Endodermal cell (in vitro differentiated cells): ENCODE measurements around the gene ASB1. TPM values are rescaled to one million over a fixed set of nuclear protein-coding genes. Genes with fewer than 3 reads are reported as not detected.

Source experiments
- DNase-seq: peaks from one replicate; pipeline ENCODE4 v3.0.0-alpha.2; 2017
- H3K27ac ChIP-seq: 2 replicates; pipeline ENCODE4 v1.5.1; 2013; ENCODE audit warnings: mild to moderate bottlenecking, low read depth, low read length, moderate library complexity
- H3K27me3 ChIP-seq: 2 replicates; pipeline ENCODE4 v1.6.1; 2013; ENCODE audit warnings: mild to moderate bottlenecking, low read length, moderate library complexity; ENCODE audit not compliant: insufficient read depth, control insufficient read depth, poor library complexity, severe bottlenecking
- H3K36me3 ChIP-seq: 2 replicates; pipeline ENCODE4 v1.7.0; 2013; ENCODE audit warnings: mild to moderate bottlenecking, low read length, moderate library complexity; ENCODE audit not compliant: control insufficient read depth, insufficient read depth
- H3K4me1 ChIP-seq: one replicate; pipeline ENCODE4 v1.7.0; 2013; ENCODE audit warnings: low read length; ENCODE audit not compliant: control insufficient read depth, insufficient read depth
- H3K4me3 ChIP-seq: 2 replicates; pipeline ENCODE4 v1.5.1; 2013; ENCODE audit warnings: mild to moderate bottlenecking, low read length, moderate library complexity
- H3K9ac ChIP-seq: 2 replicates; pipeline ENCODE4 v1.6.1; 2013; ENCODE audit warnings: mild to moderate bottlenecking, low read length, moderate library complexity; ENCODE audit not compliant: poor library complexity, severe bottlenecking; ENCODE audit errors: extremely low read depth
- H3K9me3 ChIP-seq: 2 replicates; pipeline ENCODE4 v1.6.1; 2013; ENCODE audit warnings: mild to moderate bottlenecking, low read length, moderate library complexity; ENCODE audit not compliant: control insufficient read depth
- H3K27ac Mint-ChIP-seq: 2 replicates; pipeline ENCODE4 v1.8.0; 2020; ENCODE audit warnings: mixed read lengths
- H3K27me3 Mint-ChIP-seq: 2 replicates; pipeline ENCODE4 v1.8.0; 2021; ENCODE audit warnings: mild to moderate bottlenecking, mixed read lengths; ENCODE audit not compliant: insufficient read depth
- H3K36me3 Mint-ChIP-seq: 2 replicates; pipeline ENCODE4 v1.8.0; 2020; ENCODE audit warnings: low read depth, mixed read lengths
- H3K4me1 Mint-ChIP-seq: 2 replicates; pipeline ENCODE4 v1.8.0; 2020; ENCODE audit warnings: mixed read lengths
- H3K4me3 Mint-ChIP-seq: 2 replicates; pipeline ENCODE4 v1.8.0; 2020; ENCODE audit warnings: mild to moderate bottlenecking, moderate library complexity, mixed read lengths
- H3K9me3 Mint-ChIP-seq: 2 replicates; pipeline ENCODE4 v1.8.0; 2020; ENCODE audit warnings: mild to moderate bottlenecking, mixed read lengths
- WGBS, 2 experiments: methylation state at CpG; one replicate each; pipeline versions ENCODE4 v1.1.5 to v1.1.7; 2013; ENCODE audit warnings: missing lambda C conversion rate in 2 of 2, mixed read lengths in 1 of 2; ENCODE audit not compliant: insufficient coverage in 1 of 2, insufficient read length in 1 of 2; 5-methylcytosine and 5-hydroxymethylcytosine counted together
- total RNA-seq, 2 donors: library from RNA; stranded (reverse); fragmentation: NEBNext Ultra II Directional in 1 of 2; extraction: Animal tissue kit (Norgen Biotek cat#: 25700) in 1 of 2; gene quantifications; 2 replicates in 1 of 2; 3 replicates in 1 of 2; pipeline ENCODE4 v1.2.1, GENCODE V29; 2021
- TF ChIP-seq, protein P1 (sequence below): fragments of 200-600 bp; sonication (generic); conservative IDR thresholded peaks from 2 replicates; pipeline ENCODE4 v1.5.0; 2021; ENCODE audit warnings: antibody characterized with exemption, mild to moderate bottlenecking

Gene ASB1
- total RNA-seq, 2 donors from 2014 or later: 39.0 to 39.6 TPM

DNA sequence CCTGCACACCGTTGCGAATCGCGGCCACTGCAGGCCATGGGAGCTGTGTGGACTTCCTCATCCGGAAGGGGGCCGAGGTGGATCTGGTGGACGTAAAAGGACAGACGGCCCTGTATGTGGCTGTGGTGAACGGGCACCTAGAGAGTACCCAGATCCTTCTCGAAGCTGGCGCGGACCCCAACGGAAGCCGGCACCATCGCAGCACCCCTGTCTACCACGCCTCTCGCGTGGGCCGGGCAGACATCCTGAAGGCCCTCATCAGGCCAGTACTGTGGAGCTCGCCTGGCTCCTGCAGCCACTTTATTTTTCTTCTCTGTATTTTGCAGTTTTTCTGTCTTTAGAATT, 9.0 kb downstream of the ASB1 start:
- peaks cover 62% of the 10 kb centered on the region for H3K36me3 Mint-ChIP-seq
- Histone ChIP-seq H3K27ac (no peak overlapping the region), H3K9ac (no peak overlapping the region)

DNA sequence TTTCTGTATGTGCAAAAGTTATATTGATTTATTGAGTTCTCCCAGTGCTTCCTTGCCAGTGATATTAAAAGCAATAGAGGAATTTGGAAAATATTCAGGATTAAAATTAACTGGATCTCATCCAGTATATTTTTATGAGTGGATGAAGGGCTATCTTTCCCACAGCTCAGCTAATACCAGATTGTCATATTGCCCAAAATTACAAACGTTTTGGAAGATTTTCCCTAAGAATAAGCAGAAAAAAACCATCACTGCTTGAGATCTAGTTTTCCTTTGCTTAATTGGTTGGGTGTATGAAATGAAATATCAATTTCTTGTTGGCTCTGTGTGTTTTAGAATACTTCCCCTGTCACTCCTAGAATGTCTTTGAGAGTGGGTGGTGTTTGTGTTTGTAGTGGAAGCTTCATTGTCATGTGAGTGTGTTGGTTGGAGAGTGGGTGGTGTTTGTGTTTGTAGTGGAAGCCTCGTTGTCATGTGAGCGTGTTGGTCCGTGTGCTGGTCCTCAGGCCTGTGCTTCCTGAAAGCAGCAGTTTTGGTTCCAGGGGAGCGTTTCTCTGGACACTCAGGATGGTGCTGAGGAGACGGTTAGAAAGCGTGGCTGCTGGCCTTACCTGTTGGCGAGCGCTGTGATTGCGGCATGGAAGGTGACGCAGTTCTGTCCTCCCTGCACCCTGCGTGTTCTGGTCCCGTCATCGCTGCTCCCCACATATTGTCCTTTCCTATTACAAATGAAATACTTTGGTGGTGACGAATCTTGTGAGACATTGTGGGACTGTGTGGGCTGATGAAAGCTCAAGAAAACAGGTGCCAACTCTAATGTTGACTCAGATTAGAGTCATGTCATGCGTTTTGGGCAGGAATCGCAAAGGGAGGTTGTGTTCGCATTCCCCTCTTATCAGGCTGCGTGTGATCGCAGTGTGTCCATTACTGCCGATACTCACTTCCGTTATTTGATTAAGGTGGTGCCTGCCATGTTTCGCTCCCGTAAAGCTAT, 12.4 kb downstream of the ASB1 start:
- no peak overlapping the region for H3K4me3 ChIP-seq
- no peak overlapping the region for H3K4me3 Mint-ChIP-seq
- H3K27me3 Mint-ChIP-seq: no peaks in the 10 kb centered on the region
- DNase-seq: no peak
- H3K9ac ChIP-seq: no peak overlapping the region
- H3K9me3 Mint-ChIP-seq: no peaks in the 10 kb centered on the region
- no peaks in the 10 kb centered on the region for H3K27me3 ChIP-seq
- H3K4me1 Mint-ChIP-seq: no peaks in the 10 kb centered on the region
- TF ChIP-seq, protein P1, sequence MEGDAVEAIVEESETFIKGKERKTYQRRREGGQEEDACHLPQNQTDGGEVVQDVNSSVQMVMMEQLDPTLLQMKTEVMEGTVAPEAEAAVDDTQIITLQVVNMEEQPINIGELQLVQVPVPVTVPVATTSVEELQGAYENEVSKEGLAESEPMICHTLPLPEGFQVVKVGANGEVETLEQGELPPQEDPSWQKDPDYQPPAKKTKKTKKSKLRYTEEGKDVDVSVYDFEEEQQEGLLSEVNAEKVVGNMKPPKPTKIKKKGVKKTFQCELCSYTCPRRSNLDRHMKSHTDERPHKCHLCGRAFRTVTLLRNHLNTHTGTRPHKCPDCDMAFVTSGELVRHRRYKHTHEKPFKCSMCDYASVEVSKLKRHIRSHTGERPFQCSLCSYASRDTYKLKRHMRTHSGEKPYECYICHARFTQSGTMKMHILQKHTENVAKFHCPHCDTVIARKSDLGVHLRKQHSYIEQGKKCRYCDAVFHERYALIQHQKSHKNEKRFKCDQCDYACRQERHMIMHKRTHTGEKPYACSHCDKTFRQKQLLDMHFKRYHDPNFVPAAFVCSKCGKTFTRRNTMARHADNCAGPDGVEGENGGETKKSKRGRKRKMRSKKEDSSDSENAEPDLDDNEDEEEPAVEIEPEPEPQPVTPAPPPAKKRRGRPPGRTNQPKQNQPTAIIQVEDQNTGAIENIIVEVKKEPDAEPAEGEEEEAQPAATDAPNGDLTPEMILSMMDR: no peak
- H3K9me3 ChIP-seq: no peaks in the 10 kb centered on the region
- H3K27ac ChIP-seq: no peak overlapping the region
- no peaks in the 10 kb centered on the region for H3K4me1 ChIP-seq
- 95 to 96% methylated on average over 13 to 24 of the region's 24 CpGs for WGBS, 2 experiments
- H3K36me3 Mint-ChIP-seq: peaks cover 50% of the 10 kb centered on the region
- H3K27ac Mint-ChIP-seq: no peak overlapping the region
- peaks cover 63% of the 10 kb centered on the region for H3K36me3 ChIP-seq

More for the DNA sequence above, 9.0 kb downstream of the ASB1 start:
- TF ChIP-seq, protein P1: no peak
- 93 to 95% methylated on average over 20 of the region's 20 CpGs for WGBS, 2 experiments
- Histone ChIP-seq H3K4me1 (no peaks in the 10 kb centered on the region), H3K27me3 (no peaks in the 10 kb centered on the region), H3K36me3 (peaks cover 75% of the 10 kb centered on the region), H3K4me3 (no peak overlapping the region), H3K9me3 (peaks cover 7% of the 10 kb centered on the region)
- Mint-ChIP-seq H3K27me3 (no peaks in the 10 kb centered on the region), H3K4me3 (no peak overlapping the region), H3K9me3 (no peaks in the 10 kb centered on the region), H3K27ac (peak overlapping the region; percentile 83), H3K4me1 (peaks cover 6% of the 10 kb centered on the region)
- no peak for DNase-seq

DNA sequence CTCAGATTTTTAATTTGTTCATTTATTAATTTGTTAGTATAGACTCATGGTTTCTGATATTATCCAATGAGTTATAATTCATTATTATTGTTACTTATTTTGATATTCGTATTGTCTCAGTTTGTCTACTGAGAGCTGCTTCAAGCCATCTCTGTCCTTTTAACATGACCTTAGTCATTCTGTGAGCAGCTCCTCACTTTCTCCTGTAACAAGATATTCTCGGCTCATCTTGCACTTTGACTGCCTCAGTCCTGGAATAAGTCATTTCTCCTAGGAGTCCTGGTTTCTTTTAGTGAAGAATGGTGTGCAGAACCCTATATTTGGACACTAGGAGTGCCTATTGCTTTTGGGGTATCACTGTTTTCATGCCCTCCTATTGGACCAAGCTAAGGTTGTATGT, 13.2 kb downstream of the ASB1 start:
- H3K27me3 Mint-ChIP-seq: no peaks in the 10 kb centered on the region
- Histone ChIP-seq H3K4me1 (no peaks in the 10 kb centered on the region), H3K9ac (no peak overlapping the region), H3K4me3 (no peak overlapping the region), H3K9me3 (no peaks in the 10 kb centered on the region), H3K27me3 (no peaks in the 10 kb centered on the region), H3K36me3 (peaks cover 63% of the 10 kb centered on the region), H3K27ac (no peak overlapping the region)
- no peak overlapping the region for H3K4me3 Mint-ChIP-seq
- no peaks in the 10 kb centered on the region for H3K9me3 Mint-ChIP-seq
- no peak for DNase-seq
- no peak overlapping the region for H3K27ac Mint-ChIP-seq
- no peaks in the 10 kb centered on the region for H3K4me1 Mint-ChIP-seq
- TF ChIP-seq, protein P1: no peak
- WGBS, 2 experiments: 94 to 100% methylated on average over 1 to 2 of the region's 2 CpGs
- peaks cover 51% of the 10 kb centered on the region for H3K36me3 Mint-ChIP-seq
